GM12878 (cell line): ENCODE measurements around the gene MYO15A. TPM values are rescaled to one million over a fixed set of nuclear protein-coding genes. Genes with fewer than 3 reads are reported as not detected.

ENCODE experiments used
- ATF7 ChIP-seq: fragments of 450-650 bp; IDR thresholded peaks from 2 replicates; pipeline ENCODE4 v1.6.1; 2016; ENCODE audit warnings: low read depth, mild to moderate bottlenecking
- CHD1 ChIP-seq: IDR thresholded peaks from 2 replicates; pipeline ENCODE4 v1.6.1; 2012; ENCODE audit warnings: low read depth, low read length, improper control_type of control experiment
- EP300 ChIP-seq, 2 experiments: fragments of 150-350 bp in 1 of 2; IDR thresholded peaks; 2 replicates each; pipeline ENCODE4 v1.6.1; 2011 to 2012; ENCODE audit warnings: low read depth in 2 of 2, low read length in 2 of 2, borderline replicate concordance in 1 of 2, improper control_type of control experiment in 1 of 2, inconsistent platforms in 1 of 2; ENCODE audit not compliant: control insufficient read depth in 1 of 2
- ESRRA ChIP-seq: IDR thresholded peaks from 2 replicates; pipeline ENCODE4 v1.6.1; 2012; ENCODE audit warnings: mild to moderate bottlenecking, low read length, improper control_type of control experiment
- JUND ChIP-seq: IDR thresholded peaks from 2 replicates; pipeline ENCODE4 v1.6.1; 2012; ENCODE audit warnings: low read depth, mild to moderate bottlenecking, low read length, improper control_type of control experiment, moderate library complexity
- NBN ChIP-seq: fragments of 450-650 bp; IDR thresholded peaks from 2 replicates; pipeline ENCODE4 v1.6.1; 2016
- NFYB ChIP-seq: IDR thresholded peaks from 2 replicates; pipeline ENCODE4 v1.6.1; 2011; ENCODE audit warnings: low read depth, mild to moderate bottlenecking, low read length, improper control_type of control experiment, moderate library complexity; ENCODE audit not compliant: insufficient read depth
- PRDM15 ChIP-seq: fragments of 450-650 bp; formaldehyde crosslinking; IDR thresholded peaks from 2 replicates; pipeline ENCODE4 v1.4.0; 2020; ENCODE audit warnings: mild to moderate bottlenecking, moderate library complexity
- RAD21 ChIP-seq: IDR thresholded peaks from 2 replicates; pipeline ENCODE4 v1.6.1; 2011; ENCODE audit warnings: mild to moderate bottlenecking, low read depth, low read length, moderate library complexity; ENCODE audit not compliant: insufficient read depth
- REST ChIP-seq: IDR thresholded peaks from 2 replicates; pipeline ENCODE4 v1.6.1; 2012; ENCODE audit warnings: mild to moderate bottlenecking, low read depth, low read length
- RUNX3 ChIP-seq: IDR thresholded peaks from 2 replicates; pipeline ENCODE4 v1.6.1; 2012; ENCODE audit warnings: low read length, inconsistent platforms
- SMC3 ChIP-seq: IDR thresholded peaks from 2 replicates; pipeline ENCODE4 v1.6.1; 2011; ENCODE audit warnings: low read length, improper control_type of control experiment, borderline replicate concordance
- SRF ChIP-seq, 2 experiments: IDR thresholded peaks; 2 replicates each; pipeline ENCODE4 v1.6.1; 2011; ENCODE audit warnings: low read depth in 2 of 2, low read length in 2 of 2, mild to moderate bottlenecking in 1 of 2, moderate library complexity in 1 of 2
- SUPT20H ChIP-seq: IDR thresholded peaks from 2 replicates; pipeline ENCODE4 v1.6.1; 2011; ENCODE audit warnings: low read depth, mild to moderate bottlenecking, low read length, moderate library complexity, borderline replicate concordance; ENCODE audit not compliant: control insufficient read depth
- SUZ12 ChIP-seq: fragments of 200-600 bp; sonication (generic); IDR thresholded peaks from one replicate; pipeline ENCODE4 v1.6.1; 2018; ENCODE audit warnings: antibody characterized with exemption, mild to moderate bottlenecking; ENCODE audit not compliant: unreplicated experiment
- TARDBP ChIP-seq: IDR thresholded peaks from 2 replicates; pipeline ENCODE4 v1.6.1; 2016; ENCODE audit warnings: borderline replicate concordance
- TCF12 ChIP-seq: IDR thresholded peaks from 2 replicates; pipeline ENCODE4 v1.6.1; 2011; ENCODE audit warnings: low read depth, mild to moderate bottlenecking, low read length
- YY1 ChIP-seq: IDR thresholded peaks from 2 replicates; pipeline ENCODE4 v1.6.1; 2011; ENCODE audit warnings: low read depth, mild to moderate bottlenecking, low read length
- ZBTB11 ChIP-seq: fragments of 450-650 bp; formaldehyde crosslinking; IDR thresholded peaks from 2 replicates; pipeline ENCODE4 v1.5.0; 2022; ENCODE audit warnings: mild to moderate bottlenecking, missing genetic modification characterization
- ZSCAN29 ChIP-seq: fragments of 450-650 bp; IDR thresholded peaks from 2 replicates; pipeline ENCODE4 v1.6.1; 2017; ENCODE audit warnings: mild to moderate bottlenecking, moderate library complexity
- polyA plus RNA-seq, 11 experiments: library from polyadenylated mRNA; depleted of rRNA in 4 of 11; unstranded in 6 of 11; stranded (reverse) in 5 of 11; fragments of >200 nt; fragmentation: Nextera tagmentation in 4 of 11; fragmentation: Illumina TruSeq in 1 of 11; extraction: Ambion mirVana in 4 of 11; extraction: Trizol in 1 of 11; gene quantifications; 1 replicate in 1 of 11; 2 replicates in 10 of 11; pipeline versions ENCODE4 v1.2.1 to v1.2.3, GENCODE V29; 2011 to 2016; ENCODE audit warnings: inconsistent platforms in 2 of 11, missing spikeins in 2 of 11, low read depth in 1 of 11
- total RNA-seq, 4 experiments: library from RNA; depleted of rRNA in 3 of 4; stranded (reverse); fragments of >200 nt in 3 of 4; fragmentation: Illumina TruSeq in 1 of 4; extraction: Trizol in 1 of 4; gene quantifications; 2 replicates each; pipeline versions ENCODE4 v1.2.1 to v1.2.3, GENCODE V29; 2013 to 2021

The MYO15A gene
- total and polyA plus RNA-seq, 10 of the 15 experiments (the other 5 are each of a cell fraction or from before 2014, with no cell fraction given) = 0.03 to 0.77 (median 0.21) TPM; not detected in 4

GRCh38 chr17:18185832-18186626, 77.5 kb downstream of the MYO15A start (continued):
- TF ChIP-seq SUZ12 (no peak), YY1 (0 out of 2 replicates have a peak, but pooled peaks have one; percentile 22), SUPT20H (no peak), EP300 (IDR thresholded peaks at IDR 0.05; ENCODE audit: borderline replicate concordance in 1 of 2, control insufficient read depth in 1 of 2, low read depth in 2 of 2, low read length in 2 of 2) (no peak), SRF (IDR thresholded peaks at IDR 0.05; ENCODE audit: low read depth in 2 of 2, low read length in 2 of 2) (no peak), SMC3 (no peak), JUND (no peak), ZBTB11 (CRISPR knock-in tag) (no peak), TCF12 (no peak), ESRRA (no peak), ZSCAN29 (no peak), RUNX3 (peak; percentile 80), RAD21 (no peak), REST (no peak), TARDBP (no peak), NBN (no peak), PRDM15 (CRISPR knock-in tag) (no peak), CHD1 (no peak), NFYB (no peak), ATF7 (peak; percentile 63)
